Common myeloid progenitor, CD34-positive (primary cell): ENCODE measurements around the gene RASSF7.
"Not testable (repeated sequence)": the region's sequence is repeated elsewhere in the genome, so short reads cannot be mapped to it uniquely, and the experiment has no call there.

Source experiments
- CTCF ChIA-PET: fragments of 350-600 bp; sonication (Branson Sonifier 250); formaldehyde crosslinking; loops from one replicate; lab custom pipeline; 2021; ENCODE audit warnings: antibody characterized with exemption; lab: Charles Lee
- POLR2A ChIA-PET: fragments of 350-600 bp; sonication (Branson Sonifier 250); formaldehyde crosslinking; loops from one replicate; lab custom pipeline; 2021; ENCODE audit warnings: antibody characterized with exemption; lab: Charles Lee
- DNase-seq, 3 donors: peaks; one replicate each; pipeline versions ENCODE4 v3.0.0 to v3.0.0-alpha.2; 2013
- H3K27ac ChIP-seq, 2 experiments: 1 replicate in 1 of 2; 2 replicates in 1 of 2; pipeline ENCODE4 v1.7.0; 2013; ENCODE audit warnings: inconsistent platforms in 2 of 2, low read length in 2 of 2, mild to moderate bottlenecking in 2 of 2, low read depth in 1 of 2, moderate library complexity in 1 of 2; ENCODE audit not compliant: severe bottlenecking in 2 of 2, insufficient read depth in 1 of 2, poor library complexity in 1 of 2
- H3K27me3 ChIP-seq, 5 experiments: replicated peaks in 2 of 5; 1 replicate in 3 of 5; 2 replicates in 2 of 5; pipeline versions ENCODE4 v1.6.1 to v1.7.0; 2013; ENCODE audit warnings: low read length in 4 of 5, mild to moderate bottlenecking in 2 of 5, moderate library complexity in 2 of 5, inconsistent platforms in 1 of 5; ENCODE audit not compliant: insufficient read depth in 5 of 5, control insufficient read depth in 4 of 5
- H3K36me3 ChIP-seq, 4 experiments: 1 replicate in 2 of 4; 2 replicates in 2 of 4; pipeline versions ENCODE4 v1.6.1 to v1.7.0; 2013; ENCODE audit warnings: low read length in 3 of 4, control low read depth in 1 of 4, mild to moderate bottlenecking in 1 of 4; ENCODE audit not compliant: control insufficient read depth in 4 of 4, insufficient read depth in 4 of 4
- H3K4me1 ChIP-seq, 4 experiments: 1 replicate in 3 of 4; 2 replicates in 1 of 4; pipeline versions ENCODE4 v1.6.1 to v1.7.1; 2013; ENCODE audit warnings: low read length in 3 of 4, mild to moderate bottlenecking in 3 of 4, control low read depth in 1 of 4, inconsistent platforms in 1 of 4, moderate library complexity in 1 of 4; ENCODE audit not compliant: control insufficient read depth in 4 of 4, insufficient read depth in 4 of 4; ENCODE audit errors: control extremely low read depth in 1 of 4
- H3K4me3 ChIP-seq, 7 experiments: 1 replicate in 4 of 7; 2 replicates in 3 of 7; pipeline versions ENCODE4 v1.5.1 to v1.7.0; 2013; ENCODE audit warnings: mild to moderate bottlenecking in 7 of 7, low read length in 6 of 7, moderate library complexity in 6 of 7, inconsistent platforms in 2 of 7, low read depth in 2 of 7, control low read depth in 1 of 7; ENCODE audit not compliant: insufficient read depth in 4 of 7, control insufficient read depth in 1 of 7; ENCODE audit errors: extremely low read depth in 1 of 7
- H3K9me3 ChIP-seq, 5 experiments: 1 replicate in 4 of 5; 2 replicates in 1 of 5; pipeline versions ENCODE4 v1.6.1 to v1.7.1; 2013; ENCODE audit warnings: low read length in 4 of 5, mild to moderate bottlenecking in 2 of 5, inconsistent platforms in 1 of 5, low read depth in 1 of 5, moderate library complexity in 1 of 5; ENCODE audit not compliant: control insufficient read depth in 4 of 5, insufficient read depth in 2 of 5; ENCODE audit errors: control extremely low read depth in 1 of 5
- WGBS: methylation state at CpG from one replicate; pipeline ENCODE4 v1.1.5; 2013; ENCODE audit not compliant: insufficient coverage; 5-methylcytosine and 5-hydroxymethylcytosine counted together

Gene RASSF7

GRCh38 chr11:568306-569157 is 7.8 kb downstream of the RASSF7 start:
- under 1% methylated on average over 112 of the region's 123 CpGs for WGBS
- ChIA-PET POLR2A (no interaction called here), CTCF (no interaction called here)

GRCh38 chr11:569158-569885 is 8.6 kb downstream of the RASSF7 start:
- WGBS: 51% methylated on average over 35 of the region's 36 CpGs
- H3K4me3 ChIP-seq: peak overlapping the region; percentile 33 to 74 (median 64)
- peaks cover 0 to 15% (median 13%) of the 10 kb centered on the region in 4 experiments for H3K4me1 ChIP-seq
- H3K36me3 ChIP-seq: peaks cover 0 to under 1% (median 0%) of the 10 kb centered on the region in 4 experiments
- H3K27me3 ChIP-seq: peaks cover 0 to 22% (median 13%) of the 10 kb centered on the region in 5 experiments
- ChIA-PET CTCF (interaction anchor here (1.3 kb wide), 1 partner anchor 15 kb away, joined by 3 read pairs; no protein-coding TSS in a partner anchor), POLR2A (no interaction called here)
- H3K9me3 ChIP-seq: no peaks in the 10 kb centered on the region
- H3K27ac ChIP-seq: peak overlapping the region in 1 of 2 experiments; percentile 80
- DNase-seq: no peak

More at GRCh38 chr11:568306-569157, 7.8 kb downstream of the RASSF7 start:
- H3K27ac ChIP-seq: peak overlapping the region in 1 of 2 experiments; percentile 80
- peak overlapping the region; percentile 33 to 74 (median 64) for H3K4me3 ChIP-seq
- peaks cover 0 to 18% (median 13%) of the 10 kb centered on the region in 5 experiments for H3K27me3 ChIP-seq
- H3K36me3 ChIP-seq: peaks cover 0 to 8% (median 4%) of the 10 kb centered on the region in 4 experiments
- peak; percentile 89 to 95 (median 95) for DNase-seq
- H3K9me3 ChIP-seq: no peaks in the 10 kb centered on the region
- peaks cover 0 to 15% (median 13%) of the 10 kb centered on the region in 4 experiments for H3K4me1 ChIP-seq

GRCh38 chr11:571802-572185 is 11.0 kb downstream of the RASSF7 start:
- Histone ChIP-seq H3K4me1 (peaks cover 0 to 24% (median 22%) of the 10 kb centered on the region in 4 experiments), H3K27ac (no peak overlapping the region), H3K9me3 (no peaks in the 10 kb centered on the region), H3K27me3 (peaks cover 0 to 33% (median 16%) of the 10 kb centered on the region in 5 experiments), H3K4me3 (no peak overlapping the region), H3K36me3 (no peaks in the 10 kb centered on the region)
- ChIA-PET POLR2A (no interaction called here), CTCF (interaction anchor here (0.8 kb wide), 1 partner anchor 12 kb away, joined by 3 read pairs; no protein-coding TSS in a partner anchor)
- 81% methylated on average over 5 of the region's 8 CpGs for WGBS
- DNase-seq: no peak

- H3K27ac ChIP-seq: no peak overlapping the region
- CTCF ChIA-PET: no interaction called here
- H3K36me3 ChIP-seq: peaks cover 0 to 4% (median under 1%) of the 10 kb centered on the region in 4 experiments
- H3K4me1 ChIP-seq: peaks cover 3 to 32% (median 31%) of the 10 kb centered on the region in 4 experiments
- H3K4me3 ChIP-seq: no peak overlapping the region
- 97% methylated on average over 13 of the region's 16 CpGs for WGBS
- no peak for DNase-seq
- POLR2A ChIA-PET: no interaction called here
- H3K27me3 ChIP-seq: peaks cover 0 to 33% (median 13%) of the 10 kb centered on the region in 5 experiments
- no peaks in the 10 kb centered on the region for H3K9me3 ChIP-seq
Observed at GRCh38 chr11:573146-573759, 12.5 kb downstream of the RASSF7 start.

GRCh38 chr11:574031-574570 is 13.3 kb downstream of the RASSF7 start:
- Histone ChIP-seq H3K27me3 (peaks cover 0 to 32% (median 13%) of the 10 kb centered on the region in 5 experiments), H3K4me1 (peaks cover 3 to 34% (median 28%) of the 10 kb centered on the region in 4 experiments)
- CTCF ChIA-PET, H3K36me3 ChIP-seq, H3K27ac ChIP-seq, H3K4me3 ChIP-seq, DNase-seq, POLR2A ChIA-PET, H3K9me3 ChIP-seq: not testable (repeated sequence)
- WGBS: 74% methylated on average over 11 of the region's 14 CpGs

GRCh38 chr11:574632-575312 is 14.0 kb downstream of the RASSF7 start:
- Histone ChIP-seq H3K4me3 (peak overlapping the region in 6 of 7 experiments; percentile 23 to 74 (median 62)), H3K36me3 (peaks cover 0 to 8% (median 1%) of the 10 kb centered on the region in 4 experiments), H3K9me3 (no peaks in the 10 kb centered on the region), H3K27ac (no peak overlapping the region), H3K27me3 (peaks cover 0 to 26% (median 13%) of the 10 kb centered on the region in 5 experiments), H3K4me1 (peaks cover 3 to 31% (median 25%) of the 10 kb centered on the region in 4 experiments)
- ChIA-PET POLR2A (interaction anchor here (0.8 kb wide), 1 partner anchor 151 kb away, joined by 3 read pairs; no protein-coding TSS in a partner anchor), CTCF (no interaction called here)
- 22% methylated on average over 24 of the region's 25 CpGs for WGBS
- peak in 1 of 3 donors; percentile 23 for DNase-seq
